ENCODE measurements around the gene TRAF3. TPM values are rescaled to one million over a fixed set of nuclear protein-coding genes. Genes with fewer than 3 reads are reported as not detected.

TRAF3 gene
- total RNA-seq, 1 experiment from 2014 or later: 37.6 TPM

- H3K27me3 ChIP-seq (ENCODE audit: control insufficient read depth, insufficient read depth, low read length): no peaks in the 10 kb centered on the region
- intact Hi-C loops (cut with micrococcal nuclease; ENCODE audit: unreplicated experiment) (no loop called here), in situ Hi-C loops (cut with HindIII; ENCODE audit: low pct_unique_long_range_greater_than_20kb, low sequenced_read_pairs) (no loop called here)
- DNase-seq (ENCODE audit: low read depth, low spot score) (no peak), ATAC-seq (no peak)
- no peak overlapping the region for H3K4me3 ChIP-seq (ENCODE audit: low read depth in 2 of 2, low read length in 2 of 2)
- TF ChIP-seq TCF7L2 (IDR thresholded peaks at IDR 0.05; ENCODE audit: low read depth, low read length) (no peak), REST (IDR thresholded peaks at IDR 0.05; ENCODE audit: insufficient read depth in 1 of 2, low read depth in 2 of 2, low read length in 1 of 2) (no peak), SIN3A (IDR thresholded peaks at IDR 0.05; ENCODE audit: borderline replicate concordance, insufficient read depth, low read depth, low read length) (no peak), POLR2AphosphoS5 (IDR thresholded peaks at IDR 0.05; ENCODE audit: low read depth, low read length) (no peak), CTCF (IDR thresholded peaks at IDR 0.05) (no peak)
- H3K36me3 ChIP-seq (ENCODE audit: control insufficient read depth, insufficient read depth, low read length): no peaks in the 10 kb centered on the region; the same call in 1 of the 2 replicates
- BruUV-seq (replicated peaks): no TSS peak
- H3K4me1 ChIP-seq (ENCODE audit: control insufficient read depth, insufficient read depth, low read length): no peaks in the 10 kb centered on the region
- no peak overlapping the region for H3K27ac ChIP-seq (ENCODE audit: low read length)
- H3K9me3 ChIP-seq (ENCODE audit: control insufficient read depth, insufficient read depth, low read depth, low read length): no peaks in the 10 kb centered on the region
- CTCF ChIA-PET: no interaction called here
- POLR2A ChIA-PET: no interaction called here
Observed at GRCh38 chr14:102955636-102956408, 178.6 kb downstream of the TRAF3 start.

GRCh38 chr14:102957222-102957621 is 180.0 kb downstream of the TRAF3 start:
- no TSS peak for BruUV-seq (replicated peaks)
- TF ChIP-seq CTCF (IDR thresholded peaks at IDR 0.05) (no peak), TCF7L2 (IDR thresholded peaks at IDR 0.05; ENCODE audit: low read depth, low read length) (no peak), SIN3A (IDR thresholded peaks at IDR 0.05; ENCODE audit: borderline replicate concordance, insufficient read depth, low read depth, low read length) (no peak), POLR2AphosphoS5 (IDR thresholded peaks at IDR 0.05; ENCODE audit: low read depth, low read length) (no peak), REST (IDR thresholded peaks at IDR 0.05; ENCODE audit: insufficient read depth in 1 of 2, low read depth in 2 of 2, low read length in 1 of 2) (no peak)
- no peak for ATAC-seq
- no peak overlapping the region for H3K4me3 ChIP-seq (ENCODE audit: low read depth in 2 of 2, low read length in 2 of 2)
- H3K9me3 ChIP-seq (ENCODE audit: control insufficient read depth, insufficient read depth, low read depth, low read length): no peaks in the 10 kb centered on the region
- intact Hi-C loops (cut with micrococcal nuclease; ENCODE audit: unreplicated experiment) (no loop called here), in situ Hi-C loops (cut with HindIII; ENCODE audit: low pct_unique_long_range_greater_than_20kb, low sequenced_read_pairs) (no loop called here)
- CTCF ChIA-PET: no interaction called here
- no peaks in the 10 kb centered on the region for H3K27me3 ChIP-seq (ENCODE audit: control insufficient read depth, insufficient read depth, low read length)
- H3K4me1 ChIP-seq (ENCODE audit: control insufficient read depth, insufficient read depth, low read length): no peaks in the 10 kb centered on the region
- H3K27ac ChIP-seq (ENCODE audit: low read length): no peak overlapping the region
- POLR2A ChIA-PET: no interaction called here
- no peaks in the 10 kb centered on the region; the same call in none of the 2 replicates for H3K36me3 ChIP-seq (ENCODE audit: control insufficient read depth, insufficient read depth, low read length)
- DNase-seq (ENCODE audit: low read depth, low spot score): no peak

Measured in Panc1 (cell line).